ENCODE measurements around the gene ITGA1. TPM values are rescaled to one million over a fixed set of nuclear protein-coding genes. Genes with fewer than 3 reads are reported as not detected.

ITGA1 gene
- total and polyA plus RNA-seq, 2 of the 13 experiments (the other 11 are each of a cell fraction or from before 2014, with no cell fraction given), result 23.1 to 28.6 TPM

DNA sequence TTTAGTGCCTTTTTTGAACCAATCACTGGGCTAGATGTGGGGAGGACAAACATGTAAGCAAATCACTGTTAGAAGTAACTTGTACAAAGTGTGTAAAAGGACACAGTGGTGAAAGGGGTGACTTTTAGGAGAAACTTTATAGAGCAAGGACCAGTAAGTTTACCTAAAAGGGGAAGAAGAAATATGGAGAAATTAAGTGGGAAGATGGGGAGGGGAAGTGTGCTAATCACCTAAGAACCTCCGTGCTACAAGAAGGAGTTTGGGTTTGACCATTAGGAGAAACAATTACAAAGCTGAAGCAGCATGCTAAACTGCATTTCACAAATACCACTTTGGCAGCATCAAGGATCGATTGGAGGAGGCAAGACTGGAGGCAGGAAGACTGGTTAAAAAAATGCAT lies 17.3 kb downstream of the ITGA1 start:
- in situ Hi-C loops (cut with HindIII; ENCODE audit: extremely low pct_ligation_motif_present, low pct_unique_long_range_greater_than_20kb) (no loop called here), intact Hi-C loops (cut with micrococcal nuclease; ENCODE audit: unreplicated experiment) (no loop called here)
- Histone ChIP-seq H3K9ac (ENCODE audit: insufficient read depth, low read depth, low read length) (no peak overlapping the region), H3K79me2 (ENCODE audit: insufficient read depth, low read length) (peaks cover 72% of the 10 kb centered on the region), H3K36me3 (replicated peaks in 1 of 2; ENCODE audit: control insufficient read depth in 1 of 2, insufficient read depth in 2 of 2, low read length in 2 of 2) (peaks cover 0 to 20% of the 10 kb centered on the region in 2 experiments; a peak in 2 of 5 replicates), H3K4me3 (replicated peaks in 1 of 3; ENCODE audit: insufficient read depth in 1 of 3, low read depth in 2 of 3, low read length in 3 of 3) (no peak overlapping the region), H3K4me1 (ENCODE audit: insufficient read depth, low read length) (peaks cover 65% of the 10 kb centered on the region), H3K4me2 (ENCODE audit: low read depth, low read length) (no peak overlapping the region; the same call in 1 of the 2 replicates), H3K9me3 (ENCODE audit: low read length) (no peaks in the 10 kb centered on the region), H4K20me1 (ENCODE audit: insufficient read depth, low read length) (peaks cover 37% of the 10 kb centered on the region), H3K27me3 (ENCODE audit: control insufficient read depth in 1 of 2, insufficient read depth in 2 of 2, low read length in 2 of 2) (no peaks in the 10 kb centered on the region; a peak in 1 of 5 replicates), H3K27ac (ENCODE audit: extremely low read length, insufficient read depth, low read length) (no peak overlapping the region), H2AFZ (ENCODE audit: low read length) (no peak overlapping the region)
- no peak for DNase-seq (ENCODE audit: low spot score)
- FAIRE-seq, result no peak
- BruUV-seq (replicated peaks), result no TSS peak
- WGBS (ENCODE audit: low lambda C conversion rate), result 98% methylated on average over 2 of the region's 2 CpGs
- TF ChIP-seq CAMTA2 (CRISPR knock-in tag; IDR thresholded peaks at IDR 0.05; ENCODE audit: borderline replicate concordance), result no peak
- TF ChIP-seq ZSCAN21 (CRISPR knock-in tag; IDR thresholded peaks at IDR 0.05; ENCODE audit: borderline replicate concordance), result no peak
- TF ChIP-seq HNF4A (CRISPR knock-in tag; IDR thresholded peaks at IDR 0.05), result no peak
- no peak for TF ChIP-seq BRCA1 (CRISPR knock-in tag; IDR thresholded peaks at IDR 0.05)
- TF ChIP-seq RARG (CRISPR knock-in tag; IDR thresholded peaks at IDR 0.05; ENCODE audit: low read depth), result no peak
- TF ChIP-seq ZNF232 (CRISPR knock-in tag; IDR thresholded peaks at IDR 0.05; ENCODE audit: borderline replicate concordance), result no peak
- TF ChIP-seq, protein P1, sequence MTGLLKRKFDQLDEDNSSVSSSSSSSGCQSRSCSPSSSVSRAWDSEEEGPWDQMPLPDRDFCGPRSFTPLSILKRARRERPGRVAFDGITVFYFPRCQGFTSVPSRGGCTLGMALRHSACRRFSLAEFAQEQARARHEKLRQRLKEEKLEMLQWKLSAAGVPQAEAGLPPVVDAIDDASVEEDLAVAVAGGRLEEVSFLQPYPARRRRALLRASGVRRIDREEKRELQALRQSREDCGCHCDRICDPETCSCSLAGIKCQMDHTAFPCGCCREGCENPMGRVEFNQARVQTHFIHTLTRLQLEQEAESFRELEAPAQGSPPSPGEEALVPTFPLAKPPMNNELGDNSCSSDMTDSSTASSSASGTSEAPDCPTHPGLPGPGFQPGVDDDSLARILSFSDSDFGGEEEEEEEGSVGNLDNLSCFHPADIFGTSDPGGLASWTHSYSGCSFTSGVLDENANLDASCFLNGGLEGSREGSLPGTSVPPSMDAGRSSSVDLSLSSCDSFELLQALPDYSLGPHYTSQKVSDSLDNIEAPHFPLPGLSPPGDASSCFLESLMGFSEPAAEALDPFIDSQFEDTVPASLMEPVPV (CRISPR knock-in tag; IDR thresholded peaks at IDR 0.05), result no peak
- no peak for TF ChIP-seq HHEX (CRISPR knock-in tag; IDR thresholded peaks at IDR 0.05)
- TF ChIP-seq, protein P2, sequence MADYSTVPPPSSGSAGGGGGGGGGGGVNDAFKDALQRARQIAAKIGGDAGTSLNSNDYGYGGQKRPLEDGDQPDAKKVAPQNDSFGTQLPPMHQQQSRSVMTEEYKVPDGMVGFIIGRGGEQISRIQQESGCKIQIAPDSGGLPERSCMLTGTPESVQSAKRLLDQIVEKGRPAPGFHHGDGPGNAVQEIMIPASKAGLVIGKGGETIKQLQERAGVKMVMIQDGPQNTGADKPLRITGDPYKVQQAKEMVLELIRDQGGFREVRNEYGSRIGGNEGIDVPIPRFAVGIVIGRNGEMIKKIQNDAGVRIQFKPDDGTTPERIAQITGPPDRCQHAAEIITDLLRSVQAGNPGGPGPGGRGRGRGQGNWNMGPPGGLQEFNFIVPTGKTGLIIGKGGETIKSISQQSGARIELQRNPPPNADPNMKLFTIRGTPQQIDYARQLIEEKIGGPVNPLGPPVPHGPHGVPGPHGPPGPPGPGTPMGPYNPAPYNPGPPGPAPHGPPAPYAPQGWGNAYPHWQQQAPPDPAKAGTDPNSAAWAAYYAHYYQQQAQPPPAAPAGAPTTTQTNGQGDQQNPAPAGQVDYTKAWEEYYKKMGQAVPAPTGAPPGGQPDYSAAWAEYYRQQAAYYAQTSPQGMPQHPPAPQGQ (CRISPR knock-in tag; IDR thresholded peaks at IDR 0.05; ENCODE audit: borderline replicate concordance), result no peak
- no peak for ATAC-seq
- POLR2A ChIA-PET, result no interaction called here
- CTCF ChIA-PET (ENCODE audit: low intra/inter-chr PET ratio, low total read pairs), result no interaction called here

Data from HepG2 (cell line).